Measurements from ENCODE around the gene CACNA1D. TPM values are rescaled to one million over a fixed set of nuclear protein-coding genes. Genes with fewer than 3 reads are reported as not detected.

The CACNA1D gene
- total RNA-seq, 4 donors from 2014 or later = 74.6 to 194 (median 105) TPM

DNA sequence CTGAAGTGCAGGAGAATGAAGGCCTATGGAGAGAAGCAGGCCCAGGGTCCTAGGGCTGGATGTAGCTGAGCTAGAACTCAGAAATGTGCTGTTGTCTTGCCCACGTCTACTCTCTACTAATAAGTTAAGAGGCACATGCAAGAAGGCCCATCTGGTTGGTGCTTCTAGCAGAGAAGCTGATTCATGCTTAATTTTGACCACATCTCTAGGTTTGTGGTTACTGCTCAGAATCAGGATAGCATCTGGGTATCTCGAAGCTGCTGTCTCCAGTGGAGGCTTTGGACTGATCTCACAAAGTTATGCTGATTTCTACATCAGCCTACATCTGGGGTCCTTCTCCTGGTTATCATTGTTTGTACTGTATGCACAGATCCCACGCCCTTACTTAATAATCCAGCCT lies 87.3 kb downstream of the CACNA1D start:
- Histone ChIP-seq H3K36me3 (no peaks in the 10 kb centered on the region), H3K27ac (no peak overlapping the region), H3K9me3 (no peaks in the 10 kb centered on the region), H3K4me1 (no peaks in the 10 kb centered on the region), H3K4me3 (no peak overlapping the region), H3K27me3 (no peaks in the 10 kb centered on the region)
- DNase-seq = no peak
- no peak for TF ChIP-seq POLR2A (IDR thresholded peaks at IDR 0.05)

DNA sequence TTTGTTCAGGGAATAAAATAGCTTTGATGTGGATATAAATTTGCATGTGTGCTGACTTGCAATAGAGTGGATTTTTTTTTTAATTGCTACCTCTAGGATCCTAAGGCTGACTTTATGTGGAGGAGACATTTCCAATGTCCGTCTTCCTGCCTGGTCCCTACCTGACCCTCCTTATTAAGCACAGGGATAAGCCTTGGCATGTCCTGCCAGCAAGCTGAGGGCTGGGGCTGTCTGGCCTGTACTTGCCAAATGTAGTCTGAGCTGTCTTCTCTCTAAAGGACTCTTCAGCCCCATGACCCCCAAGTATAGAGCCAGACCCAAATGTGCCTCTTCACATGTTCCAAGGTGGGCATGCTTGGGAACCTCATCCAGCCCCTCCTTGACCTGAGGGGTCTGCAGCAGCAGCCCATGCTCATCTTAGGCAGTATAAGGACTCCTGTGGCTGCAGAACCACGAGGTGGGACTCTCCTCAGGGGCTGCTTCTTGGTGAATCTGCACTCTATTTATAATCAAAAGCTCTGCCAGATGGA lies 88.8 kb downstream of the CACNA1D start:
- no peaks in the 10 kb centered on the region for H3K36me3 ChIP-seq
- no peaks in the 10 kb centered on the region for H3K9me3 ChIP-seq
- no peak overlapping the region for H3K27ac ChIP-seq
- TF ChIP-seq POLR2A (IDR thresholded peaks at IDR 0.05) = no peak
- TF ChIP-seq, protein P1, sequence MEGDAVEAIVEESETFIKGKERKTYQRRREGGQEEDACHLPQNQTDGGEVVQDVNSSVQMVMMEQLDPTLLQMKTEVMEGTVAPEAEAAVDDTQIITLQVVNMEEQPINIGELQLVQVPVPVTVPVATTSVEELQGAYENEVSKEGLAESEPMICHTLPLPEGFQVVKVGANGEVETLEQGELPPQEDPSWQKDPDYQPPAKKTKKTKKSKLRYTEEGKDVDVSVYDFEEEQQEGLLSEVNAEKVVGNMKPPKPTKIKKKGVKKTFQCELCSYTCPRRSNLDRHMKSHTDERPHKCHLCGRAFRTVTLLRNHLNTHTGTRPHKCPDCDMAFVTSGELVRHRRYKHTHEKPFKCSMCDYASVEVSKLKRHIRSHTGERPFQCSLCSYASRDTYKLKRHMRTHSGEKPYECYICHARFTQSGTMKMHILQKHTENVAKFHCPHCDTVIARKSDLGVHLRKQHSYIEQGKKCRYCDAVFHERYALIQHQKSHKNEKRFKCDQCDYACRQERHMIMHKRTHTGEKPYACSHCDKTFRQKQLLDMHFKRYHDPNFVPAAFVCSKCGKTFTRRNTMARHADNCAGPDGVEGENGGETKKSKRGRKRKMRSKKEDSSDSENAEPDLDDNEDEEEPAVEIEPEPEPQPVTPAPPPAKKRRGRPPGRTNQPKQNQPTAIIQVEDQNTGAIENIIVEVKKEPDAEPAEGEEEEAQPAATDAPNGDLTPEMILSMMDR (IDR thresholded peaks at IDR 0.05) = no peak
- H3K4me1 ChIP-seq = no peaks in the 10 kb centered on the region
- no peak for DNase-seq
- no peak overlapping the region for H3K4me3 ChIP-seq
- no peaks in the 10 kb centered on the region for H3K27me3 ChIP-seq

DNA sequence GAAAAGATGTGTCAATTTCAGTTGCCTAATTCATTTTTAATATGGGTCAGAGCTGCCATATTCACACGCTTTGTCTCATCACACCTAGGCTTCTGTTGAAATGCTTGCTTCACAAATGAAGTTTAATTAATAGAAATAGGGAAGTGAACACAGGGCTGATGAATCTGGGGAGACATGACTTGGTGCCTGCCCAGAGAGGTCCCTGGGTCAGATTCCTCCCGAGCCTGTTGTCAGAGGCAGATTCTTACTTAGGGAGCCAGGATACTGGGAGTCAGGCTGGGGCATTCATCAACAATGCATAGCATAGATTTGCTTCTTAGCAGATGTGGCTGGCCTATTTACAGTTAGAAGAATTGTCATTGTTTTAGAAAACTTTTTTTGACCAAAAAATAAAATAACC lies 90.6 kb downstream of the CACNA1D start:
- DNase-seq = no peak
- TF ChIP-seq, protein P1 (IDR thresholded peaks at IDR 0.05) = no peak
- no peak for TF ChIP-seq POLR2A (IDR thresholded peaks at IDR 0.05)

DNA sequence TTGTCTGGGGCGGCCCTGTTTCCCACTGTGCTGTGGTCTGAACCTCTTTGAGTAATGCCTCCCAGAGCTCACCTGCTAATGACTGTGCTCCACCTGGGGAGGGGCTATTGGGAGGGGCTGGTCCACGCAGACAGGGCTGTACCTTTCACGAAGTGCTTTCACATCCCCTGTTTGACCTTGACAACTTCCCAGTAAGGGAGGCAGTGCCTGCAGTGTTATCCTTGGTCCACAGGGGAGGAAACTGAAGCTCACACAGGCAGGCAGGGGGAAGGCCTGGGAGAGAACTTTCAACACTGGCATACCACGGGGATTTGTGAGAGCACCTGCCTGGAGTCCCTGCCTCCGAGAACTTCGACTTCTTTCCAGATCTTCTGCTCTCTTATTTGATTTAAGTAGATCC lies 91.2 kb downstream of the CACNA1D start:
- DNase-seq = no peak
- no peak overlapping the region for H3K4me3 ChIP-seq
- TF ChIP-seq, protein P1 (IDR thresholded peaks at IDR 0.05) = no peak
- no peak for TF ChIP-seq POLR2A (IDR thresholded peaks at IDR 0.05)
- H3K36me3 ChIP-seq = no peaks in the 10 kb centered on the region
- no peaks in the 10 kb centered on the region for H3K9me3 ChIP-seq
- H3K4me1 ChIP-seq = no peaks in the 10 kb centered on the region
- H3K27ac ChIP-seq = no peak overlapping the region
- no peaks in the 10 kb centered on the region for H3K27me3 ChIP-seq

More for the DNA sequence above, 90.6 kb downstream of the CACNA1D start:
- Histone ChIP-seq H3K27me3 (no peaks in the 10 kb centered on the region), H3K4me3 (no peak overlapping the region), H3K4me1 (no peaks in the 10 kb centered on the region), H3K27ac (no peak overlapping the region), H3K36me3 (no peaks in the 10 kb centered on the region), H3K9me3 (no peaks in the 10 kb centered on the region)

DNA sequence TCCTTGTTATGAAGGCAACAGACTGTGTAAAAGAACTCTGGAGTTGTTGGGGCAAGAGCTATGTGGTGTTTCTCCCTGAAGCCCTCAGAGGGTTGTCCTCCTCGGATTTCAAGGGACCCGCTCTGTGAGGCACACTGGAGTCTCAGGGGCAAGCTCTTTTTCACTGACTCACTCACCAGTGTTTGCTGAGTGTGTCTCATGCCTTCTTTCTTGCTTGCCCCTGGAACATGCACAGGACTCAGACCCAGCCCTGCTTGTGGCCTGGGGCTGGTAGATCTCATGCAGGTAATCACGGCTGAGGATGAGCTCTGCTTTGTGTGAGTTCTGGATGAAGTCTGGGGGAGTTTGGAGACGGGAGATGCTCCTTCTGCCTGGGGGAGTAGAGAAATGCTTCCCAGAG lies 93.7 kb downstream of the CACNA1D start:
- no peaks in the 10 kb centered on the region for H3K27me3 ChIP-seq
- H3K36me3 ChIP-seq = no peaks in the 10 kb centered on the region
- DNase-seq = no peak
- no peak overlapping the region for H3K4me3 ChIP-seq
- TF ChIP-seq POLR2A (IDR thresholded peaks at IDR 0.05) = no peak
- TF ChIP-seq, protein P1 (IDR thresholded peaks at IDR 0.05) = no peak
- no peaks in the 10 kb centered on the region for H3K9me3 ChIP-seq
- no peaks in the 10 kb centered on the region for H3K4me1 ChIP-seq
- no peak overlapping the region for H3K27ac ChIP-seq

DNA sequence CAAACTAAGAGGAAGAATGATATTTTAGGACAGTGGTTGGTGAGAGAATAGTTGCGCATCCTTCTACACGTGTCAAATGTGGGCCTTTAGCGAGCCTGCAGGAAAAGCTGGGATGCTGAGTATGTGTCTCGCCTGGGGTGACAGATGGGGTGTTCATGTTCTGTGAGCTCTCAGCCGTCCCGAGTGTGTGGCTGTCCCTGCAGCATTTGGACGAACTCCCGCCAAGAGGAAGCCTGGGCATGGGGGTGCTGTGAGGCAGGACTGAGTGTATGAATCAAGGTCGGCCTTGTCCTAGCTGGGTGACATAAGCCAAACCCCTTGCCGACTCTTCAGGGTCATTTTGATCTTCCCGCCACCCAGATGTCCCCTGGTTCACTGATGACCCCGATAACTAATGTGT lies 94.8 kb downstream of the CACNA1D start:
- no peak for DNase-seq
- Histone ChIP-seq H3K27me3 (no peaks in the 10 kb centered on the region), H3K36me3 (no peaks in the 10 kb centered on the region), H3K4me1 (no peaks in the 10 kb centered on the region), H3K4me3 (no peak overlapping the region), H3K27ac (no peak overlapping the region), H3K9me3 (no peaks in the 10 kb centered on the region)
- no peak for TF ChIP-seq POLR2A (IDR thresholded peaks at IDR 0.05)
- TF ChIP-seq, protein P1 (IDR thresholded peaks at IDR 0.05) = no peak
